ENCODE data around the gene SZRD1.
"Not testable (repeated sequence)": the region's sequence is repeated elsewhere in the genome, so short reads cannot be mapped to it uniquely, and the experiment has no call there.

SZRD1 gene

DNA sequence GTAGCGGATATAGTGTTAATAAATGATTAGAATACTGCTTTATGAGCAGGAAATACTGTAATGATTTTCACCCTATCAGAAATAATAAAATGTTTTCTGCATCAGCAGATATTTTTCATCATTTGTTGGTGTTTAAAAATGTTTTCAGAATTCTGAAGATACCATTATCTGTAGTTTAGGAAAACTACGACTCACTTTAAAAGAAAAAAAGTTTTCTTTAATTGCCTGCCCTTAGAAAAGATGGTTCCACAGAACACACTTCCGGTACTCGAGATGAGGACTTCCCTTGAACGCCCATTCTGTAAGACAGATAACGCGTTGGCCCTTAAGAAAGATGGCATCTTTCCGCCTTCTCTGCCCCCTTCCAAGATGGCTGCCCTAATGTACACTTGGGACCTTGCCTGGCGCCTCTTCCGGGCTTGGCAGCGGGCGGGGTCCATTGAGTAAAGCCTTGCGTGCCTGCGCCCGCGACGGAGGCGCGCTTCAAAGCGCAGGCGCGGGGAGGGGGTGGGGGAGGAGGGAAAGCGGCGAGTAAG is at the start of gene SZRD1:
SZRD1 (plus strand) TSS at position 521 of the 536 bp plus-strand sequence. CDS start 16 bp downstream, outside the sequence.
- DNase-seq (ENCODE audit: low spot score), result peak; percentile 98

DNA sequence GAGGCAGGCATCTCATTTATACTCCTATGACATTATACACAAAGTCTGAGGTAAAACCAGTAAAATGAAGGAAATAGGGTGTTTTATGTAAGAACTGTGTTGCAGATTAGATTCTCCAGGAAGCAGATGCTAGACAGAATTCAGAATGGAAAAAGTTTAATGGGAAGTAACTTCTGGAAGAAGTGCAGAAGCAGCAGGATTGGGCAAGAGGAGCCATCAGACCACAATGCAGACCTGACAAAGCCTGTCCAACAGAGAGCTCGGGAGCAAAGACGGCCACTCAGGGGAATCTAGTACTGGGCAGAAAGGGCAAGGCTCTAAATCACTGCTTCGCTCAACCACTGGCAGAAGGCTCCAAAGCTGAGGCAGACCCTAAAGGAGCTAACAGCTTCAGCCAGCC is 48.5 kb upstream of the SZRD1 start:
- DNase-seq (ENCODE audit: low spot score), result no peak

- no peak for DNase-seq (ENCODE audit: low spot score)
Measured at GRCh38 chr1:16321176-16321867, 45.7 kb upstream of the SZRD1 start.

- no peak for DNase-seq (ENCODE audit: low spot score)
Measured at GRCh38 chr1:16324456-16324890, 42.6 kb upstream of the SZRD1 start.

DNA sequence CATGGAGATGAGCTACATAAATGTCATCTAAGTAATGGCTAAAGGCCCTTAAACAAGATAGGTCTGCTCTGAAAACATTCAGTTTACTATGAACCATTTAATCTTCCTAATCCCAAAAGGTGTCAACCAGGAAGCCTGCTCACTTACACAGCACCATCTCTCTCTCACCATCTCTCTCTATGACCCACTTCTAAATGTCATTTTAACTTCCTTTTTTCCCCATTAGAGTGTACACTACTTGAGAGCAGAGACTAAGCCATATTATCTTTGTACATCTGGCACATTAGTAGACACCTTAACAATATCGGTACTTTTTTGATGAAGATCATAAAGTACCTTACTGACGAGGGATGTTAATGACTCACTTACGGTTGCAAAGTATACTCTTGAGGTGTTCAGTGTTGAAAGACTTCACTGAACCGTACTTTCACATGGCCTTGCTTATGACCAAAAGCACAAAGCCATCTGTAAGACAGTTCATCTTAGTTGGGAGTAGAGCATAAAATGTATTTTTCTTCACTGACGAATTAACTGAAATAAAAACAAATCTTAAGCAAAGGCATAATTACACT is 40.1 kb upstream of the SZRD1 start:
- DNase-seq (ENCODE audit: low spot score), result no peak

DNA sequence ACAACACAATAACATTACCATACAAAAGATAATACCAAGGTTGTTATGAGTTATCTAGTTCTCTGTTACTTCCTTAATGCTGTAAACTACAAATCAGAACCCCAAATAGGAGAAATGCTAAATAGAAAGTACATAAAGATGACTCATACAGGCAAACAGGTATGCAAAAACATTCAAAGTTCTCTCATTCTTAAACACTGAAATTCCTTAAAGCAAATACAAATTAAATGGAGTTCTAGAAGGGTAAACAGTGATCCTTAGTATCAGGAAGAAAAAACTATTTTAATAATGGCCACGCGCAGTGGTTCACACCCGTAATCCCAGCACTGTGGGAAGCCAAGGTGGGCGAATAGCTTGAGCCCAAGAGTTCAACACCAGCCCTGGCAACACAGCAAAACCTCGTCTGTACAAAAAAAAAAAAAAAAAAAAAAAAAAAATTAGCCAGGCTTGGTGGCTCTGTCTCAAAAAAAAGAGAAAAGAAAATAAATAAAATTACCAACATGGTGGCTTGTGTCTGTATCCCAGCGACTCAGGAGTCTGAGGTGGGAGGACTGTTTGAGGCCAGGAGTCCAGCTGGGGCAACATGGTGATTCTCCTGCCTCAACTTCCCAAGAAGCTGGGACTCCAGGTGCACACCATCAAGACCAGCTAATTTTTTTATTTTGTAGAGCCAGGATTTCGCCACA is 32.2 kb upstream of the SZRD1 start:
- no peak for DNase-seq (ENCODE audit: low spot score)

- no peak for DNase-seq (ENCODE audit: low spot score)
Measured at GRCh38 chr1:16338961-16339360, 28.1 kb upstream of the SZRD1 start.

GRCh38 chr1:16340673-16341072 is 26.4 kb upstream of the SZRD1 start:
- no peak for DNase-seq (ENCODE audit: low spot score)

GRCh38 chr1:16342331-16343062 is 24.5 kb upstream of the SZRD1 start:
- DNase-seq (ENCODE audit: low spot score), result no peak

DNA sequence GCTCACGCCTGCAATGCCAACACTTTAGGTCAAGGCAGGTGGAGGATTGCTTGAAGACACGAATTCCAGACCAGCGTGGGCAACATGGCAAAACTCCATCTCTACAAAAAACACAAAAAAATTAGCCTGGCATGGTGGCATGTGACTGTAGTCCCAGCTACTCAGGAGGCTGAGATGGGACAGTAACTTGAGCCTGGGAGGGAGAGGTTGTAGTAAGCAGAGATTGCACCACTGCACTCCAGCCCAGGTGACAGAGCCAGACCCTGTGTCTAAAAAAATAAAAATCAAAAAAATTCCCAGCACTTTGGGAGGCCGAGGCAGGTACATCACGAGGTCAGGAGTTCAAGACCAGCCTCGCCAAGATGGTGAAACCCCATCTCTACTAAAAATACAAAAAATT is 23.8 kb upstream of the SZRD1 start:
- DNase-seq (ENCODE audit: low spot score), result not testable (repeated sequence)

- DNase-seq (ENCODE audit: low spot score), result no peak
Measured at GRCh38 chr1:16348414-16349182, 18.4 kb upstream of the SZRD1 start.

DNA sequence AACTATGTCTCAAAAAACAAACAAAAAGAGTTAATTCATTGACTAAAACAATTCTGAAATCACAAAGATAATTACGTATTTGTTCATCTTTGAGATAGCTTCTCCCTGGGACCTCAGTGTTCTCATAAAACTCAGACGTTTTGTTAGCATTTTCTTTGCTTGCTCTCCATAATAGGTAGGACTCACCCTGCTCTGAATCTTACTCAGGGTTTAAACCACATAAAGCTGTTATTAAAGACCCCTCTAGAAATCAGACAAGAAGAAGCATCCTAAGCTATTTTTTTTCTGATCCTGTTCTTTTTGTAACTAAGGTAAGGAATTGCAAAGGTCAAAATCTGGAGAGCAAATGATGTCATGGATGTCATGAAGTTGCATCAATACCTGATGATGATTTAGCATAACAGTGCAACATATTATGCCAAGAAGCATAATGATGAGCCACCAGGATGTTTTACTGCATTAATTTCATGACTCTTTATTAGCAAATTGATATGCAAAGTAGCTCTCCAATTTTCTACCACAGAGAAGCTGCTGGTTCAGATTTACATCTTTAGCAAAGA is 17.1 kb upstream of the SZRD1 start:
- DNase-seq (ENCODE audit: low spot score), result no peak

- no peak for DNase-seq (ENCODE audit: low spot score)
Measured at GRCh38 chr1:16351456-16351993, 15.5 kb upstream of the SZRD1 start.

GRCh38 chr1:16351994-16352841 is 14.8 kb upstream of the SZRD1 start, which contains the start of gene FBXO42:
TSS of gene FBXO42 (minus strand) at chr1:16352480. CDS start at chr1:16315418, 37,062 bp downstream.
- DNase-seq (ENCODE audit: low spot score), result peak; percentile 91

GRCh38 chr1:16352842-16353535 is 14.1 kb upstream of the SZRD1 start:
- DNase-seq (ENCODE audit: low spot score), result no peak

- no peak for DNase-seq (ENCODE audit: low spot score)
Measured at GRCh38 chr1:16354619-16355018, 12.4 kb upstream of the SZRD1 start.

GRCh38 chr1:16356867-16357266 is 10.2 kb upstream of the SZRD1 start:
- DNase-seq (ENCODE audit: low spot score), result no peak

DNA sequence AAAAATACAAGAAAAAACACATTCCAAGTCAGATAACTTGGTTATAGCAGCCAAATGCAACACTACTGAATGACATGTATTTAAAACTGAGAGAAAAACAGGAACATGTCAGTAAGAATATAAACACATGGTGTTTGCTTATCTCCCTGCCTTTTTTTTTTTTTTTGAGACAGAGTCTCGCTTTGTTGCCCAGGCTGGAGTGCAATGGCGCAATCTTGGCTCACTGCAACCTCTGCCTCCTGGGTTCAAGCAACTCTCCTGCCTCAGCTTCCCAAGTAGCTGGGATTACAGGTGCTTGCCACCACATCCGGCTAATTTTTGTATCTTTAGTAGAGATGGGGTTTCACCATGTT is 1.9 kb upstream of the SZRD1 start:
- DNase-seq (ENCODE audit: low spot score), result not testable (repeated sequence)

GRCh38 chr1:16367258-16367967 is 371 bp downstream of the SZRD1 start:
- peak; percentile 81 for DNase-seq (ENCODE audit: low spot score)

Measured in CD4-positive, alpha-beta T cell treated with Interleukin-6 at 100 ng/mL for 8 hours (primary cell).